Bone marrow (tissue), 2 donors: ENCODE measurements around the gene CYFIP2.

ENCODE experiments used
- DNase-seq, 2 donors: peaks; one replicate each; lab custom pipeline; 2025; lab: John Stamatoyannopoulos, UW

Gene CYFIP2

DNA sequence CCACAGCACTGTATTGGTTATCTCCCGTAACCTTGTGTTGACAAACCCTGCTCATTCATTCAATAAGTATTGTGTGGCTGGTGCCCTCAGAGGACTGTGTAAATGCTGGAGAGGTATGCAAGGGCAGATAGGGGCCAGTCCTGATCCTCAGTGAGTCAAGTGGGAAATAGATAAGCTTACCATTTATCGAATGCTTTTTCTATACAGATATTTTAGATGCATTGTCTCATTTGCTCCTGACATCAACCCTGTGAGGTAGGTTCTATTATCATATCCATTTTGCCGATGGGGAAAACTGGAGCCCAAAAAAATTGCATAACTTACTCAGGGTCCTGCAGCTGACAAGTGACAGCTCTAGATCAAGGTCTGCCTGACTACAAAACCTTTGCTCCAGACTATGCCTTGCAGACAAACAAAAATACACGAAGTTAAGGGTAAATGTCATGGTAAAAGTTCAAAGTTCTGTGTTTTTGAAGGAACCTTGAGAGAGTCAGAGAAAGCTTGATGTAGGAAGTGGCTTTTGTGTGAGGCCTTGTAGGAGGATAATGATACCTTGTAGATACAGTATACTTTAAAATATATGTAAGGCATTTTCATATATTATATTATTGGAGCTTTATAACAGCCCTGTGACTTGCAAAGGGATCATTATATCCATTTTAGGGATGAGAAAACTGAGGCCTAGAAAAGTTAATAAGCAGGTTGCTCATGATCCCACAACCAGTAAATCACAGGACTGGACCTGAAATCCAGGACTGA, 22.7 kb downstream of the CYFIP2 start:
- no peak for DNase-seq

DNA sequence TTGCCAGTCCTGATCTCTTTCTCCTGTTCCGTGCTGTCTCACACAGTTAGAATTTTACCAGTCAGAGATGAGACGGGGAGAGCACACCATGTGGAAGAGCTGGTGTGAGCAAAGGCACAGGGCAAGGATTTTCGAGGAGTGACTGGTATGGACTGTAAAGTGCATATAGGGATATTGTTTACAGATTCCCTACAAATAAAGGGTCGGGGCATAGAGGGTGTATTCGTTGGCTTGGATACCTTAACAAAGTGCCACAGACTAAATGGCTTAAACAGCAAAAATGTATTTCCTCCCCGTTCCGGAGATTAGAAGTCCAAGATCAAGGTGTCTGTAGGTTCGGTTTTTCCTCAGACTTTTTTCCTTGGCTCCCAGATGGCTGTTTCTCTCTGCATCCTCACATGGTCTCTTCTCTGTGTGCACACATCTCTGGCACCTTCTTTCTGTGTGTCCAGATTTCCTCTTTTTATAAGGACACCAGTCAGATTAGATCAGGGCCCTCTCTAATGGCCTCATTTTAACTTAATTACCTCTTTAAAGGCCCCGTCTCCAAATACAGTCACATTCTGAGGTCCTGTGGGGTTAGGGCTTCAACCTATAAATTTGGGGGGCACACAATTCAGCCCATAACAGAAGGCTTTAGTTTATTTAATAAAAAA, 23.4 kb downstream of the CYFIP2 start:
- DNase-seq = no peak

DNA sequence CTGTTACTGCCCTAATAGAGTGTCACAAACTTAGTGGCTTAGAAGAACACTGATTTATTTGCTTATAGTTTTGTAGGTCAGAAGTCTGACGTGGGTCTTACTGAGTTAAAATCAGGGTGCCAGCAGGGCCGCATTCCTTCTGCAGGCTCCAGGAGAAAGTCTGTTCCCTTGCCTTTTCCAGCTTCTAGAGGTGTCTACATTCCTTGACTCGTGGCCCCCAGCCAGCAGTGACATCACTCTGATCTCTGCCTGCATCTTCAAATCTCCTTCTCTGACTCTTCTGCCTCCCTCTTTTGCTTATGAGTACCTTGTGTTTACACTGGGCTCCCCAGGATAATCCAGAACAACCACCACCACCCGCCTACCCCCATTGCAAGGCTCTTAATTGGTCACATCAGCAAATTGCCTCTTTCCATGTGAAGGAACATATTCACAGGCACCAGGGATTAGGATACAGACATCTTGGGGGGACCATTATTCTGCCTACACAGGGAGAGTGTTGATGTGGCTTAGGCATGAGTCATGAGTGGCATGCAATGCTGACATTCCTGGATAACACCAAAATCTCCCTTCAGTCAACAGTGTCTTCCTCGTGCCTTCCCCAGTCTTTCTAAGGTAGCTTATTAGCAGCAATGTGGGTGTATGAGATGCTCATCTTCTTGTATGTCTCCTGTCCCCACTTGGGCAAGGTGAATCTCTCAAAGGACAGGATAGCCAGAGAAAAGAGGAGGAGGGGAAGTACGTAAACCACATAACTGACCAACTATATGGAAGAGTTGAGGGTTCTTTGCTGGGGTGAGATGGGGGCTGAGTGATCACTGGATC, 24.4 kb downstream of the CYFIP2 start:
- no peak for DNase-seq

DNA sequence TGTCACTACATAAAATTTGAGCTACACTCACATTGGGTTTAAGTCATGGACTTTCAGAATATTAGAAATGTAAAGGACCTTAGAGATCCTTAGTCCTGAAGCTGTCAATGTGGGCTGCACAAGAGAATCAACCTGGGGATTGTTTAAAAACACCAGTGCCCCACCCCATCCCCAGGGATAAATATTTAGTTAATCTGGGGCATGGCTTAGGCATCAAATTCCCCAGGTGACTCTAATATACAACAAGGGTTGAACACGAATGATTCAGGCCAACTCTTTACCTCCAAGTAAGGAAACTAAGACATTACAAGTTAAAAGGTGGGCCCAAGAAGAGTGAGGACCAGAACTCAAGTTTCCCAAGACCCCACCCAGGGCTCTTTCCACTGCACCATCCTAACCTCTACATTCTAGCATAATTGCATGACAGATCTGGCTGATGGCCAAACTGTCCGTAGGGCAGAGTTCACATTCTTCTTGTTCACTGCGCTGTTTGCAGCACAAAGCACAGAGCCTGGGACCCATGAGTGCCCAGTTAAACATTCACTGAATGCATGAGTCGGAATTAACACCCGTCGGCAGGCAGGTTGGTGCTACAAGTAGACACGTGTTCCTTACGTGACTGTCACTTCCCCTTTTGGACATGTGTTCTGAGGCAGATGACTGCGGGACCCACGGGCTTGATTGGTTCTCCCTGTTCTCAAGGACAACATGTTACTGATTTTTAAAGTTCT, 25.2 kb downstream of the CYFIP2 start:
- no peak for DNase-seq

DNA sequence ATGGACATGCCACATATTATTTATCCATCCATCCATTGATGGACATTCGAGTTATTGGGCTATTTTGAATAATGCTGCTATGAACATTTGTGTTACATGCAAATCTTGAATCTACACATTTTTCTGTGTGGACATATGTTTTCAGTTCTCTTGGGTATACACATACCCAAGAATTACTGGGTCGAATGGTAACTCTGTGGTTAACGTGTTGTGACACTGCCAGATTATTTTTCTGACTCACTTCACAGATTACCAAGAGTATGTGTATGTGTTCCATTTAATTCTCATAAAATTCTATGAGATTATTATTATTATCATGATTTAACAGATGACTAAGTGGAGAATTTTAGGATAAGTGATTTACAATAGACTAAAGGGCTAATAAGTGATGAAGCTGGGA, 26.7 kb downstream of the CYFIP2 start:
- no peak for DNase-seq

DNA sequence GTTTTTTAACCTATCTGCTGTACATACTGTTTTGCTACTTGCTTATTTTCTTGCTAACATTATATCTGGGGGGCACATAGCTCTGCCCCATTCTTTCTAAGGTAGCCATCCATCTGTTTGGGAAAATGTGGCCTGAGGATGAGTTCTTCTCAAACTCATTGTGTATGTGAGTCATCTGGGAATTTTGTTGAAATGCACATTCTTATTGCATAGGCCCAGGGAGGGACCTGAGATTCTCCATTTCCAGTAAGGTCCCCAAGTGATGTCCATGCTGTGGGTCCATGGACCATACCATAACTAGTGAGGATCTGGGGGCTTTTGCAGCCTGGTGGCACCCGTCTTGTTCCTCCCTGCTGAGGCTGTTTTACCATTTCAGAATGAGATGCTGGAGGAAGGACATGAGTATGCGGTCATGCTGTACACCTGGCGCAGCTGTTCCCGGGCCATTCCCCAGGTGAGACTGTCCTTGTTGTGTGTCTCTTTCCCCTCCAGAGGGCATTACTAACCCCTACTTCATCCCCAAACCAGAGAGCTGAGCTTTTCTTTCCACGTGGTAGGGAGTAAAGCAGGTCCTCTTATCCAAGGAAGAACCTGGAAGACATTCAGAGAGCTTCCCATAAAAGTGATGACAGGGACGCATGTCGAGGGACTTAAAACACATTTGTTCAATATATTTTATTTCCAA, 28.6 kb downstream of the CYFIP2 start:
- no peak for DNase-seq

DNA sequence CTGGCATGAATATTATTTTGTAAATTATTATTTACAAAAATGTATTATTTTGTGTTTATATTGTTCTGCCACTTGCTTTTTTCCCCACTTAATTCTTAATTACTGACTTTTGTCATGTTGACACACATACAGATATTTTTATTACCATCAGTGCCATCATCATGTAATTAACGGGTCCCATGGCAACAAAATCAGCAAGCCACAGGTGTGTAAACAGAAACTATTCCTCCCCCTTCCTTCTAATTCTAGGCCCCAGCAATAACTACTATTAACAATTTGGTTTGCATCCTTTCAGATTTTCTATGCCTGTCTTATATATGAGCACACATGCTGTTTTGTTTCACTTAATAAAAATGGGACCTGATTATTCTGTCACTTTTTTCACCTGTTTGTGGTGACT, 29.3 kb downstream of the CYFIP2 start:
- no peak for DNase-seq

DNA sequence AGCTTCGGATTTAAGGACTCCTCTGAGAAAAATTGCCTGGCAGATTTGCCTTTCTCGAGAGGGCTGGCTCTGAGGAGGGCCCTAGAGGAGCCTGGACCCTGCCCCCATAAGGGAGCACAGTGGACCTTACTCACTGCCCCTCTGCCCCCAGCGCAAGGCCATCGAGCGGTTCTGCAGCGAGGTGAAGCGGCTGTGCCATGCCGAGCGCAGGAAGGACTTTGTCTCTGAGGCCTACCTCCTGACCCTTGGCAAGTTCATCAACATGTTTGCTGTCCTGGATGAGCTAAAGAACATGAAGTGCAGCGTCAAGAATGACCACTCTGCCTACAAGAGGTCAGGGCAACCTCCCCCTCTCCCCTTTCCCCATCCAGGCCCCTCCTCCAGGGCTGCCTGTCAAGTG, 34.6 kb downstream of the CYFIP2 start:
- no peak for DNase-seq

DNA sequence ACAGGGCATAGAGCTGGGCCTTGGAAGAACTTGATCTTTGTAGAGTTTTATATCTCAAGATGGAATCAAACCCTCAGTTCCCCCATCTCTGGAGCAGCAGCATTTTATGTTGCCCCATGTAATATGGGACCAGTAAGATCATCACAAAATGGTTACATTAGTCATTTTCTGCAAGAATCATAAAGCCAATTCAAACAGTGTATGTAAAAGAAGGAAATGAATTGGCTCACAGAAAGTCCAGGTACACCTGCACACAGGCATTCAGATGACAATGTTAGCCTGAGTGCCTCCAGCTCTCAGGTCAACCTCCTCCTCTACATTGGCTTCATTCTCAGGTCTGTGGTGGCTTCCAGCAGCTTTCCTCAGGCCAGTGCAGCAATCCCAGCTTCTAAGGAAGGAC, 35.1 kb downstream of the CYFIP2 start:
- no peak for DNase-seq

DNA sequence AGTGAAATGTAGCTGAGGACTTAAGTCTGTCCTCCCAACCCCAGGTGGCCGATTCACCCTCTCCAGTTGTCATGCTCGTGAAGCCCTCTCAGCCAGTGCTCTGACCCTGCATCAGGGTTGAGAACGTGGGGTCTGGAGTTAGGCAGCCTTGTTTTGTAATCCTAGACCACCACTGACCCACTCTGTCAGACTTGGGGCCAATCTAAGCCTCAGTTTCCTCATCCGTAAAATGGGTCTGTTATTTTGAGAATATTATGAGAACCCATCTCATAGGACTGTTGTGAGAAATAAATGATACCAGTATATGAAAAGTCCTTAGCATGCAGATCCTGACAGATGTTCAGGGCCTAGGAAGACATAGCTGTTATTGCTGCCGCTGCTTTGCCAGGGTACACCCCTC, 37.1 kb downstream of the CYFIP2 start:
- DNase-seq = no peak

DNA sequence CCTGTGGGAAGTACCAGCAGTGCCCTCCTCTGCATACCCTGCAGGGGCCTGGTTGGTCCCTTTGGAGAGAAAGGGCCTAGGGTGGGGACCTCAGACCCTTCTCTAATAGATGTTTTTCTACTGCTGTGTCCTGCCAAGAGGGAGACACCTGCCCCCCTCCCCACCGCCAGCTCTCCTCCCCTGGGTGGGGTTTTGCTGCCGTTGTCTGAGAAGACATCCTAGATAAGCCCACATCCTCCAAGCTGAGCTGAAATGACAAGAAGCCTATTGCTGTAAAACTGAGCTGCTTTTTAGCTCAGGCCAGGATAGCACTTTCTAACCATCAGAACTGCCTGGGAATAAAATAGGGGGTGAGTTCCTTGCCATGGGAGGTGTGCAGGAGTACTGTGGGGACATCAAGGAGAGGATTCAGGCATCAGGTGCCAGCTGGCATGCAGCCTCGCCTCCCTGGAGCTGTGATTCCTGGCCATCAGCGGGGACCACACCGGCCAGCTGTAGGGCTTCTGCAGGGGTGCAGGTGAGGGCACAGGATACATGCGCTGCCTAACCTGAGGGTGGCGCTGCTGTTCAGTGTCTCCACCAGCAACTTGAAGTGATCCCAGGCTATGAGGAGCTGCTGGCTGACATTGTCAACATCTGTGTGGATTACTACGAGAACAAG, 37.9 kb downstream of the CYFIP2 start:
- no peak for DNase-seq

DNA sequence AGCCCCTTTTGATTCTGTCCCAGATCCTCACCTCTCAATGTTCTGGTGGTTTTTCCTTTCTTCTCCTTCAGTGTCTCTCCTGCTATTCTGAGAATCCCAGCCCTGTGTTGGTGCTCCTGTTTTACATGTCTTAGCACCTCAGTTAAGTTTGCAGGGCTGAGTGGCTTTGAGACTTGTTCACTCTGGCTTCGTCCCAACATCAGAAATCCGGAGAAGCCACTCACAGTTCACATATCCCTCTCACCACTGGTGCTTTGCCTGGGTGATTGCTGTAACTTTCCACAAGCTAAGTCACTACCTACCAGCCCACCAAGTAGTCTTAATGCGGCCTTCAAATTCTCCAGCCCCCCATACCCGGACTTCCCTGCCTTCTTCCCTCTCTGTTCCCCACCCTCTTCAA, 40.2 kb downstream of the CYFIP2 start:
- DNase-seq = no peak

DNA sequence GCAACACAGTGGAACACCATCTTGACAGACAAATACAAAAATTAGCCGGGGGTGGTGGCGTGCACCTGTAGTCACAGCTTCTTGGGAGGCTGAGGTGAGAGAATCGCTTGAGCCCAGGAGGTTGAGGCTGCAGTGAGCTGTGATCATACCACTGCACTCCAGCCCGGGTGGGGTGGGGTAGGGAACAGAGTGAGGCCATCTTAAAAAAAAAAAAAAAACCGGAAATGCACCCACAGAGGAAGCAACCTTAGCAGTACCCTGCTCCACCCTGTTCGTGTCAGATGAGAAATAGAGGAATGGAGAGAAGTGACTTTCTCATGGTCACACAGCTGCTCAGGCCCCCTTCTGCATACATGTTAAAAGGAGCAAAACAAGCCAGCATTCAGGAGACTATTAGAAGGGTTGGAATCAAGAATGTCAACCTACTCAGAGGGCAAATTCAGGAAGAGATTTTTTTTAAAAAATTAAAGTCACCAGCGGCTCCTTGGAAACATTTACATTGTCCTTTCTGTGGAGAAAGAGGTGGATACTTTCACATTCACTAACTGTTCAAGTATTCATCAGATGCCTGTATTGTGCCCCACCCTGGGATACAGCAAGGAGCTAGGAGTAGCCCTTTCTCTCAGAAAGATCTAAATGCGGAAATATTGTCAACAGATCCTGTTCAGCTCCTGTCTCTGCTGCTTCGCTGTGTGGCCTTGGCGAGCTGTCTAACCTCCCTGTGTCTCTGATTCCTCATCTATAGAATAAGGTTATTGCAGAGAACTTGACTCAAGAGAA, 41.0 kb downstream of the CYFIP2 start:
- peak in 1 of 2 donors; percentile 31 for DNase-seq

DNA sequence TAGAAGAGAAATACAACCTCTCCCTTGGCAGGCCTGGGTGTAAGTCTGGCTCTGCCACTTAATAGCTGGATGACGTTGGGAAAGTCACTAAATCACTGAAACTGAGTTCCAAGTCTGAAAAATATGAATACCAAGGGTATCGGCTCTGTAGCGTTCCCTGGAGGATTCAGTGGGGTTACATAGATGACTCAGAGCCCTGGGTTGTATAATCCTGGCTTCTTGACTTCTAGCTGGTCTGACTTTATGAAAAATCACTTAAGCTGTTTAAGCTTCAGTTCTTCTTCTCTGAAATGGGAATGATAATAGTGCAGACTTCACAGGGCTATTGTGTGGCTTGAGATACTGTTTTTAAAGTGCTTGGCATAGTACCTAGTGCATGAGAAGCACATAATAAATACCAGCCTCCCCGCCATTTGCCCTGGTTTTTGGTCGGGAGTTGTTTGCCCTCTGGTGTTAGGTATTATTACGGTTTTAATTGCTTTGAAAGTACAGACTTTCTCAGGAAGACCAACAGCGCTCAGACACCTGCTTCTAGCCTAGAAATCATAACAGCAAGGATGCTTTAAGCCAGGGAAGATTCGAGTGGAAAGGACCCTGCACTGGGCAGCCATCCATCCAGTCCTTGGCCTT, 43.0 kb downstream of the CYFIP2 start:
- DNase-seq = no peak

DNA sequence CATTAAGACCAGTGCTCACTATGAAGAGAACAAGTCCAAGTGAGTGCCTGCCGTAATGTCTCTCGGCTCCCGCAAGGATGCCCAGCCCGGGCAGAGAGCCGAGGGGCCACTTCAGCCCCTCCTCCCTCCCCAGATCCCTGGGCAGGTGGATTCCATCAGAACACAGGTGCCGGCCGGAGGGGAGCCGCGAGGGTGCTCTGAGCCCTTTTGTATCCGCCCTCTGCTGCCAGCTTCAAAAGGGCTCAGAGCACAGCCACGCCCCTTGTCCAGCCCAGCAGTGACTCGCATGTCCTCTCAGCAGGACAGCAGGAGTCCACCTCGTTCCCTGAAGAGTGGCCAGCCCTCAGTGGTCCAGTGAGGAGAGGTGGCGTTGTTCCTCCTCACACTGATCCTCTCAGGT, 43.9 kb downstream of the CYFIP2 start:
- DNase-seq = no peak

DNA sequence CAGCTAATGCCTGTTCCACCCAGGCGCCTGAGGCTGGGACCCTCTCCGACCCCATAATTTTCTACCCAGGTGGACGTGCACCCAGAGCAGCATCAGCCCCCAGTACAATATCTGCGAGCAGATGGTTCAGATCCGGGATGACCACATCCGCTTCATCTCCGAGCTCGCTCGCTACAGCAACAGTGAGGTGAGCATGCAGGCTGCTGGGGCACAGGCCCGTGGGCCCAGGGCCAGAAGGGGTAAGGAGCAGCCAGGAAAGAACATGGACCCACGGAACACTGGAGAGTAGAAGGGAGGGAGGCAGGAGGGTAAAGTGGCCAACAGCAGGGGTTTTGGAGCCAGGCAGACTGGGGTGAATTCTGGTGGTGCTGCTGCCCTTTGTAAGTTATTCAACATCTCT, 45.7 kb downstream of the CYFIP2 start:
- DNase-seq = no peak

DNA sequence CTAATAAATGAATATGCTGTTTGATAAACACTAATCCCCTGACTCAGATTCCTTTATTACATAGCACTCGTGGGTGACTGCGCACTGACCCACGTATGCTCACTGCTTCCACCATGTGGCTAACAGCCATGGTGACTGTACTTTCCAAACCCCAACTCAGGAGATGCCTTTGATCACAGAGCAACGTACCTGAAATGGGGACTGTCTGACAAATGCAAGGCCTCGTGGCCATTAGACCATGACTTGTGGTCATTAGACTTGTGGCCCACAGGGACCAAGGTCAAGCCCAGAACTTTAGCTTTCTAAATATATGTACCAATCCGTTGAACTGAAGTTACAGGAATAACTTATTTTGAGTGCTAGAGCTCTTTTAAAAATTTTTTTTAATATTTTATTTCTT, 46.6 kb downstream of the CYFIP2 start:
- DNase-seq = peak in 1 of 2 donors; percentile 51

DNA sequence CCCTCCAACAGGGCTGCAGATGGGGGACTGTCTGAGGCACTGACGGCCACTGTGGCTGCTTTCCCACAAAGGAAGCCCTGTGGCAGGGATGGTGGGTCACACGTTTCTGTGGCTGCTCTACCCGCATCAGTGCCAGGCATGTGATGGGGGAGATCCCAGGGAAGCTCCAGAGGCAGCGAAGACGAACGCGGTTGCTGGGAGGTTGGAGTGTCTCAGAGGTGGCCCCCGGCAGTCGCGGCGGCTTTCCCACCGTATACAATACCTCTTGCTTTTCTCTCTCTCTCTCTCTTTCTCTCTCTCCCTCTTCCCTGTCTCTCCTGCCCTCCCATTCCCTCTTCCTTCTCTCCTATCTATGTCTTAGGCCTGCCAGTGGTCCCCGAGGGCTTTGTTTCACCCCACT, 56.7 kb downstream of the CYFIP2 start:
- no peak for DNase-seq

DNA sequence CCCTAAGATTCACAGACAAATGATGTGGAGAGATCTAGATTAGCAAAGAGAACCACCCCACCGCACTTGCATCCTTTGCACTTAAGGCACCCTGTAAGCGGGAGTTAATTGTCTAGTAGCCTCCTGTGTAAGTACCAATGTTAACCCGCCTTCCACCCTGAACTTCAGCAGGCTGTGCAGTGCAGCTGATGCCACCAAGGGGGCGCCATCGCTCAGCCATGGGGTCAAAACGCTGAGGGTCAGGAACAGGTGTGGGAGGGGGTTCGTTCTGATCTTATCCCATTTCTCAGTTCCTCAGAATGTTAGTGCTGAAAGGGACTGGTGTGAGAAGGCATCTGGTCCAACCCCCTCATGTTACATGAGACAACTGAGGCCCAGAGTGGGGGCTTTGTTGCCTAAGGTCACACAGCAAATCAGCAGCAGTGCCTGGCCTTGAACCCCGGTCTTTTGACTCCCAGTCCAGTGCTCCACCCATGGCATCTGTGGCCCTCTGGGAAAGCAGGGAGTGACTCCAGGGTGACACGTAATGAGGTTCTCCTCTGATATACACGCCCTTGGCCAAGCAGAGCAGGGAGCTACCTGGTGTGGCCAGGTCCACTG, 57.3 kb downstream of the CYFIP2 start:
- DNase-seq = no peak
